ENCODE data around the gene TIFAB.

Gene TIFAB

GRCh38 chr5:135442431-135443160 lies 9.6 kb downstream of the TIFAB start:
- DNase-seq (ENCODE audit: low read depth) = no peak

- no peak for DNase-seq (ENCODE audit: low read depth)
Observed at GRCh38 chr5:135441919-135442318, 10.2 kb downstream of the TIFAB start.

- no peak for DNase-seq (ENCODE audit: low read depth)
Observed at GRCh38 chr5:135441350-135441831, 10.8 kb downstream of the TIFAB start.

- DNase-seq (ENCODE audit: low read depth) = no peak
Observed at GRCh38 chr5:135440916-135441315, 11.2 kb downstream of the TIFAB start.

GRCh38 chr5:135439231-135440205 lies 12.6 kb downstream of the TIFAB start:
- no peak for DNase-seq (ENCODE audit: low read depth)

GRCh38 chr5:135438636-135439221 lies 13.4 kb downstream of the TIFAB start:
- no peak for DNase-seq (ENCODE audit: low read depth)

GRCh38 chr5:135437796-135438560 lies 14.2 kb downstream of the TIFAB start:
- DNase-seq (ENCODE audit: low read depth) = no peak

GRCh38 chr5:135437422-135437795 lies 14.7 kb downstream of the TIFAB start:
- no peak for DNase-seq (ENCODE audit: low read depth)

GRCh38 chr5:135436951-135437418 lies 15.2 kb downstream of the TIFAB start:
- DNase-seq (ENCODE audit: low read depth) = no peak

GRCh38 chr5:135435467-135436330 lies 16.5 kb downstream of the TIFAB start:
- no peak for DNase-seq (ENCODE audit: low read depth)

- DNase-seq (ENCODE audit: low read depth) = no peak
Observed at GRCh38 chr5:135434591-135435466, 17.3 kb downstream of the TIFAB start.

- DNase-seq (ENCODE audit: low read depth) = no peak
Observed at GRCh38 chr5:135433681-135434426, 18.3 kb downstream of the TIFAB start.

- DNase-seq (ENCODE audit: low read depth) = no peak
Observed at GRCh38 chr5:135432113-135432512, 20.0 kb downstream of the TIFAB start.

GRCh38 chr5:135430135-135430437 lies 22.1 kb downstream of the TIFAB start:
- DNase-seq (ENCODE audit: low read depth) = no peak

- DNase-seq (ENCODE audit: low read depth) = no peak
Observed at GRCh38 chr5:135429301-135430134, 22.6 kb downstream of the TIFAB start.

- DNase-seq (ENCODE audit: low read depth) = no peak
Observed at GRCh38 chr5:135428586-135428985, 23.6 kb downstream of the TIFAB start.

GRCh38 chr5:135426102-135427082 lies 25.8 kb downstream of the TIFAB start:
- no peak for DNase-seq (ENCODE audit: low read depth)
